Measurements from ENCODE around the gene GAK.

Gene GAK

DNA sequence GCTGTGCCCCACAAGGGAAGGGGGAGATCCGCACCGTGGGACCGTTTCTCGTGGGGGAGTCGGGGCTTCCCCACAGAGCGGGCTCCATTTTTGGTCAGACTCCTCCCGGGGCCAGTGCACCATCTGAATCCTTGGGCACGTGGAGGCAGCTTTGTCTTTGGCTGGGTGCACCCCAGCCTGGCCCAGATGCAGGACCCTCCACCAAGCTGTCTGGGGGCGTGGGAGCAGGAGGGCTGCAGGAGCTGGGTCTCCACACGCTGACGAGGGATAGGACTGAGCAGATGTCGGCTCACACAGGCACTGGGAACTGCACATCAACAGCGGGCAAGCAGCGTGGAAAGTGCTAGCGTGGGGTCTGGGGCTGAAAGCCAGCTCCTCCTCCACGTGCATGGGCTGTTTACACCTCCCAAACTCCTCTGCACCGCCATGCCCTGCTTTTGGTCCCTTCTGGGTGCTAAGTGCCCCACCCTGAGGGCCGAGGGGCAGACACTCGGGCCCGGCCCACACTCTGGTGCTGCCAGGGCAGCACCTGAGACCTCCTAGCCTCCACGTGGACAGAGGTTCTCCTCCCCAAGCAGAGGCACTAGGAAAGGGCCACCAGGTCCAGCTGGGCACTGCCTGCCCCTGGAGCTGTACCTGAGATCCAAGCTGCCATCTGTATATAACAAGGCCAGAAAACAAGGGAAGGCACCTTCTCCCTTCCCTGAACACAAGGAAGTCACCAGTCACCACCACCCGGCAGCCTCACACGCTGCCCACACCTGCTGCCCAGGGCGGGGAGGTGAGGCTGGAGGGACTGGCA is 27.4 kb upstream of the GAK start:
- no peak overlapping the region for H3K4me3 ChIP-seq (ENCODE audit: low read length)
- no peak for DNase-seq (ENCODE audit: low read depth)
- TF ChIP-seq CTCF (IDR thresholded peaks at IDR 0.05; ENCODE audit: insufficient read depth, low read depth, low read length, missing control alignments), result no peak

GRCh38 chr4:958696-959337 is 26.7 kb upstream of the GAK start:
- no peak for DNase-seq (ENCODE audit: low read depth)
- no peak overlapping the region for H3K4me3 ChIP-seq (ENCODE audit: low read length)
- TF ChIP-seq CTCF (IDR thresholded peaks at IDR 0.05; ENCODE audit: insufficient read depth, low read depth, low read length, missing control alignments), result no peak

DNA sequence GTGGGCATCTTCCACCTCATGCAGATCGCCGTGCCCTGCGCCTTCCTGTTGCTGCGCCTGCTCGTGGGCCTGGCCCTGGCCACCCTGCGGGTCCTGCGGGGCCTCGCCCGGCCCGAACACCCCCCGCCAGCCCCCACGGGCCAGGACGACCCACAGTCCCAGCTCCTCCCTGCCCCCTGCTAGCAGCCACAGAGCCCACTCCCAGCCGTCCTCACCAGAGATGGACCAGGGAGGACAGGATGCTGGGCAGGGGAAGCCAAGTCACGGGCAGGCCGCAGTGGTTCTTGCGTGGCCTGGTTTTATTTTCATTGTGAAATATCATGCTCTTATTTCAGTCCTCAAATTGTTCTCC is 26.2 kb upstream of the GAK start:
- DNase-seq (ENCODE audit: low read depth), result no peak
- no peak for TF ChIP-seq CTCF (IDR thresholded peaks at IDR 0.05; ENCODE audit: insufficient read depth, low read depth, low read length, missing control alignments)
- H3K4me3 ChIP-seq (ENCODE audit: low read length), result no peak overlapping the region

DNA sequence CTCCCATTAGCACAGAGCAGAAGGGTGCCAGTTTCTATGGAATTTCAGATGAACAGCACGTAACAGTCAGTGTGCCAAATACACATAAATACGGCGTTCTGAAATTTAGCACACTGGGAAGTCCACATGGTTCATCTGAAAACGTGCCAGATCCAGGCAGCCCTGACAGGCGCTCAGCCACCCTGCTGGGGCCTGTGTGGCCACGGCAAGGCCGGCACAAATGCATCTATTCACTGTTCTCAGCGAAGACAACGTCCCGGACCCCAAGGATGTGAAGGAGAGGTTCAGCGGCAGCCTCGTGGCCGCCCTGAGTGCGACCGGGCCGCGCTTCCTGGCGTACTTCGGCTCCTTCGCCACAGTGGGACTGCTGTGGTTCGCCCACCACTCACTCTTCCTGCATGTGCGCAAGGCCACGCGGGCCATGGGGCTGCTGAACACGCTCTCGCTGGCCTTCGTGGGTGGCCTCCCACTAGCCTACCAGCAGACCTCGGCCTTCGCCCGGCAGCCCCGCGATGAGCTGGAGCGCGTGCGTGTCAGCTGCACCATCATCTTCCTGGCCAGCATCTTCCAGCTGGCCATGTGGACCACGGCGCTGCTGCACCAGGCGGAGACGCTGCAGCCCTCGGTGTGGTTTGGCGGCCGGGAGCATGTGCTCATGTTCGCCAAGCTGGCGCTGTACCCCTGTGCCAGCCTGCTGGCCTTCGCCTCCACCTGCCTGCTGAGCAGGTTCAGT is 25.6 kb upstream of the GAK start:
- TF ChIP-seq CTCF (IDR thresholded peaks at IDR 0.05; ENCODE audit: insufficient read depth, low read depth, low read length, missing control alignments), result no peak

GRCh38 chr4:957231-957580 is 25.1 kb upstream of the GAK start:
- no peak for TF ChIP-seq CTCF (IDR thresholded peaks at IDR 0.05; ENCODE audit: insufficient read depth, low read depth, low read length, missing control alignments)
- no peak for DNase-seq (ENCODE audit: low read depth)
- H3K4me3 ChIP-seq (ENCODE audit: low read length), result no peak overlapping the region

More for the DNA sequence above, 25.6 kb upstream of the GAK start:
- H3K4me3 ChIP-seq (ENCODE audit: low read length), result no peak overlapping the region
- no peak for DNase-seq (ENCODE audit: low read depth)

GRCh38 chr4:956531-957230 is 24.6 kb upstream of the GAK start:
- no peak for TF ChIP-seq CTCF (IDR thresholded peaks at IDR 0.05; ENCODE audit: insufficient read depth, low read depth, low read length, missing control alignments)

More at GRCh38 chr4:956531-957230, 24.6 kb upstream of the GAK start:
- H3K4me3 ChIP-seq (ENCODE audit: low read length), result no peak overlapping the region
- no peak for DNase-seq (ENCODE audit: low read depth)

All from epithelial cell of esophagus (primary cell).